ENCODE data around the gene BAIAP2L1. TPM values are rescaled to one million over a fixed set of nuclear protein-coding genes. Genes with fewer than 3 reads are reported as not detected.
A peak's percentile ranks its signal among the peaks of the same experiment; 100 is the strongest.

Gene BAIAP2L1
- total and polyA plus RNA-seq, 12 donors, result 16.9 to 49.0 (median 24.3) TPM

- peak in 6 of 7 donors; percentile 55 to 72 (median 66) for DNase-seq
- H3K9me3 ChIP-seq (replicated peaks in 1 of 3), result no peaks in the 10 kb centered on the region
- WGBS, 4 donors, result 25 to 52% (median 46%) methylated on average over 12 to 19 of the region's 19 CpGs
- H3K4me1 ChIP-seq (replicated peaks in 1 of 2), result peaks cover 54 to 57% of the 10 kb centered on the region in 2 donors
- H3K4me3 ChIP-seq, result peak overlapping the region in 3 of 4 donors; percentile 1 to 91 (median 73)
- no peak for TF ChIP-seq CTCF (IDR thresholded peaks at IDR 0.05)
- peak in 1 of 2 donors; percentile 48 for TF ChIP-seq POLR2A (IDR thresholded peaks at IDR 0.05)
- H3K27ac ChIP-seq, result peak overlapping the region; percentile 47 to 98 (median 91)
- intact Hi-C loops (cut with DNase I), result no loop called here
- H3K27me3 ChIP-seq, result no peaks in the 10 kb centered on the region
- H3K36me3 ChIP-seq (replicated peaks in 1 of 2), result peaks cover 0 to 5% of the 10 kb centered on the region in 2 donors
These were observed 117.6 kb downstream of the BAIAP2L1 start for GRCh38 chr7:98283127-98283886.

- no peaks in the 10 kb centered on the region for H3K9me3 ChIP-seq (replicated peaks in 1 of 3)
- no peak for TF ChIP-seq CTCF (IDR thresholded peaks at IDR 0.05)
- no peak for TF ChIP-seq POLR2A (IDR thresholded peaks at IDR 0.05)
- peak overlapping the region; percentile 79 to 98 (median 91) for H3K27ac ChIP-seq
- no peaks in the 10 kb centered on the region for H3K36me3 ChIP-seq (replicated peaks in 1 of 2)
- DNase-seq, result no peak
- no peaks in the 10 kb centered on the region for H3K27me3 ChIP-seq
- intact Hi-C loops (cut with DNase I), result no loop called here
- peak overlapping the region; percentile 1 to 91 (median 69) for H3K4me3 ChIP-seq
- peaks cover 51 to 54% of the 10 kb centered on the region in 2 donors for H3K4me1 ChIP-seq (replicated peaks in 1 of 2)
- WGBS, 4 donors, result 15 to 41% (median 26%) methylated on average over 16 of the region's 16 CpGs
These were observed 118.2 kb downstream of the BAIAP2L1 start for GRCh38 chr7:98282703-98283102.

GRCh38 chr7:98281757-98282606 is 118.9 kb downstream of the BAIAP2L1 start:
- intact Hi-C loops (cut with DNase I), result no loop called here

More at GRCh38 chr7:98281757-98282606, 118.9 kb downstream of the BAIAP2L1 start:
- peaks cover 44 to 47% of the 10 kb centered on the region in 2 donors for H3K4me1 ChIP-seq (replicated peaks in 1 of 2)
- no peaks in the 10 kb centered on the region for H3K36me3 ChIP-seq (replicated peaks in 1 of 2)
- H3K4me3 ChIP-seq, result peak overlapping the region; percentile 1 to 91 (median 69)
- no peaks in the 10 kb centered on the region for H3K27me3 ChIP-seq
- WGBS, 4 donors, result 1 to 5% (median 1%) methylated on average over 24 to 77 of the region's 77 CpGs; no CpG with 5 or more reads in 1 of the 4 donors
- H3K9me3 ChIP-seq (replicated peaks in 1 of 3), result no peaks in the 10 kb centered on the region
- DNase-seq, result peak in 5 of 7 donors; percentile 64 to 72 (median 68)
- peak overlapping the region; percentile 79 to 98 (median 91) for H3K27ac ChIP-seq
- TF ChIP-seq POLR2A (IDR thresholded peaks at IDR 0.05) (no peak), CTCF (IDR thresholded peaks at IDR 0.05) (no peak)

Measured in adrenal gland (tissue), 12 donors.